SU-DHL-6 (cell line): ENCODE results near the gene DNALI1.
"Not testable (repeated sequence)": the region's sequence is repeated elsewhere in the genome, so short reads cannot be mapped to it uniquely, and the experiment has no call there.

Source experiments
- H2AFZ ChIP-seq: fragments of 200-600 bp; sonication (generic); 2 replicates; pipeline ENCODE4 v1.6.1; 2014; ENCODE audit warnings: low read depth, mild to moderate bottlenecking, moderate library complexity, mixed read lengths, antibody characterized with exemption, low read length; ENCODE audit not compliant: severe bottlenecking
- H3F3A ChIP-seq: fragments of 200-600 bp; shearing (Covaris generic); 2 replicates; pipeline ENCODE4 v1.6.0; 2016; ENCODE audit warnings: antibody characterized with exemption, mild to moderate bottlenecking; ENCODE audit not compliant: insufficient read depth
- H3K27ac ChIP-seq: fragments of 200-600 bp; sonication (generic); 2 replicates; pipeline ENCODE4 v1.5.1; 2016; ENCODE audit warnings: low read depth, mild to moderate bottlenecking, low read length, moderate library complexity, mixed read lengths
- H3K27me3 ChIP-seq: fragments of 200-600 bp; sonication (generic), shearing (Covaris generic); 2 replicates; pipeline ENCODE4 v1.6.0; 2014; ENCODE audit warnings: mild to moderate bottlenecking, low read length
- H3K36me3 ChIP-seq: fragments of 200-600 bp; sonication (generic); 2 replicates; pipeline ENCODE4 v1.6.1; 2014; ENCODE audit warnings: mild to moderate bottlenecking, low read length, mixed read lengths
- H3K4me2 ChIP-seq: fragments of 300-600, 200-600 bp; shearing (Covaris generic), sonication (generic); 2 replicates; pipeline ENCODE4 v1.6.0; 2014; ENCODE audit warnings: low read length, low read depth, mild to moderate bottlenecking; ENCODE audit not compliant: poor library complexity, severe bottlenecking
- H3K4me3 ChIP-seq: fragments of 200-600 bp; sonication (generic); 2 replicates; pipeline ENCODE4 v1.5.1; 2014; ENCODE audit warnings: antibody characterized with exemption, low read length, mild to moderate bottlenecking, mixed read lengths; ENCODE audit not compliant: insufficient read depth, poor library complexity, severe bottlenecking
- H3K79me2 ChIP-seq: fragments of 200-600 bp; sonication (generic); 2 replicates; pipeline ENCODE4 v1.6.1; 2014; ENCODE audit warnings: mild to moderate bottlenecking, low read length, moderate library complexity; ENCODE audit not compliant: insufficient read depth
- H3K9ac ChIP-seq: fragments of 200-600 bp; sonication (generic); 2 replicates; pipeline ENCODE4 v1.7.0; 2014; ENCODE audit warnings: mild to moderate bottlenecking, low read length
- H3K9me2 ChIP-seq: fragments of 200-600 bp; sonication (generic); replicated peaks from 2 replicates; pipeline ENCODE4 v1.6.1; 2014; ENCODE audit warnings: low read length; ENCODE audit not compliant: insufficient read depth
- H3K9me3 ChIP-seq: fragments of 200-600 bp; sonication (generic); 2 replicates; pipeline ENCODE4 v1.6.1; 2014; ENCODE audit warnings: low read length, mixed read lengths; ENCODE audit not compliant: insufficient read depth
- H4K20me1 ChIP-seq: fragments of 200-600 bp; sonication (generic); 2 replicates; pipeline ENCODE4 v1.6.1; 2014; ENCODE audit warnings: low read depth, mild to moderate bottlenecking, antibody characterized with exemption, low read length, moderate library complexity, mixed read lengths
- EZH2phosphoT487 ChIP-seq: fragments of 200-600 bp; sonication (generic), shearing (Covaris generic); conservative IDR thresholded peaks from 2 replicates; pipeline ENCODE4 v1.6.1; 2018; ENCODE audit warnings: mild to moderate bottlenecking, antibody characterized with exemption, low read length, moderate library complexity, mixed read lengths
- TF ChIP-seq, protein P1 (sequence below): fragments of 200-600 bp; sonication (generic); IDR thresholded peaks from one replicate; pipeline ENCODE4 v1.5.1; 2017; ENCODE audit warnings: antibody characterized with exemption, mild to moderate bottlenecking, low read length, moderate library complexity; ENCODE audit not compliant: insufficient read depth, poor library complexity, severe bottlenecking

DNALI1 gene

DNA sequence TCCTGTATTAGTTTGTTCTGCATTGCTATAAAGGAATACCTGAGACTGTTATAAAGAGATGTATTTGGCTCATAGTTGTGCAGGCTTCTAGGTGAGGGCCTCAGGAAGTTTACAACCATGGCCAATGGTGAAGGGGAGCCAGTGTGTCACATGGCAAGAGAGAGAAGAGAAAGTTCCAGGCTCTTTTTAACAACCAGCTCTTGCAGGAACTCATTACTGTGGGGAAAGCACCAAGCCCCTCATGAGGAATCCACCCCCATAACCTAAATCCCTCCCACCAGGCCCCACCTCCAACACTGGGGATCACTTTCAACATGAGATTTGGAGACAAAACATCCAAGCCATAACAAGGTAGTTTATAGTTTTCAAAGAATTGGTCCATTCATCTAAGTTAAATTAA is 37.1 kb upstream of the DNALI1 start:
- no peaks in the 10 kb centered on the region for H3K9me2 ChIP-seq
- no peaks in the 10 kb centered on the region for H3K9me3 ChIP-seq
- H3K27me3 ChIP-seq, result no peaks in the 10 kb centered on the region
- no peak overlapping the region for H3K4me3 ChIP-seq
- H3K36me3 ChIP-seq, result no peaks in the 10 kb centered on the region
- H3K79me2 ChIP-seq, result no peaks in the 10 kb centered on the region
- H3K27ac ChIP-seq, result no peak overlapping the region
- TF ChIP-seq, protein P1, sequence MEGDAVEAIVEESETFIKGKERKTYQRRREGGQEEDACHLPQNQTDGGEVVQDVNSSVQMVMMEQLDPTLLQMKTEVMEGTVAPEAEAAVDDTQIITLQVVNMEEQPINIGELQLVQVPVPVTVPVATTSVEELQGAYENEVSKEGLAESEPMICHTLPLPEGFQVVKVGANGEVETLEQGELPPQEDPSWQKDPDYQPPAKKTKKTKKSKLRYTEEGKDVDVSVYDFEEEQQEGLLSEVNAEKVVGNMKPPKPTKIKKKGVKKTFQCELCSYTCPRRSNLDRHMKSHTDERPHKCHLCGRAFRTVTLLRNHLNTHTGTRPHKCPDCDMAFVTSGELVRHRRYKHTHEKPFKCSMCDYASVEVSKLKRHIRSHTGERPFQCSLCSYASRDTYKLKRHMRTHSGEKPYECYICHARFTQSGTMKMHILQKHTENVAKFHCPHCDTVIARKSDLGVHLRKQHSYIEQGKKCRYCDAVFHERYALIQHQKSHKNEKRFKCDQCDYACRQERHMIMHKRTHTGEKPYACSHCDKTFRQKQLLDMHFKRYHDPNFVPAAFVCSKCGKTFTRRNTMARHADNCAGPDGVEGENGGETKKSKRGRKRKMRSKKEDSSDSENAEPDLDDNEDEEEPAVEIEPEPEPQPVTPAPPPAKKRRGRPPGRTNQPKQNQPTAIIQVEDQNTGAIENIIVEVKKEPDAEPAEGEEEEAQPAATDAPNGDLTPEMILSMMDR, result no peak
- no peaks in the 10 kb centered on the region for H4K20me1 ChIP-seq
- H3K4me2 ChIP-seq, result no peak overlapping the region
- H3K9ac ChIP-seq, result no peak overlapping the region
- H3F3A ChIP-seq, result no peaks in the 10 kb centered on the region
- no peak overlapping the region for H2AFZ ChIP-seq

DNA sequence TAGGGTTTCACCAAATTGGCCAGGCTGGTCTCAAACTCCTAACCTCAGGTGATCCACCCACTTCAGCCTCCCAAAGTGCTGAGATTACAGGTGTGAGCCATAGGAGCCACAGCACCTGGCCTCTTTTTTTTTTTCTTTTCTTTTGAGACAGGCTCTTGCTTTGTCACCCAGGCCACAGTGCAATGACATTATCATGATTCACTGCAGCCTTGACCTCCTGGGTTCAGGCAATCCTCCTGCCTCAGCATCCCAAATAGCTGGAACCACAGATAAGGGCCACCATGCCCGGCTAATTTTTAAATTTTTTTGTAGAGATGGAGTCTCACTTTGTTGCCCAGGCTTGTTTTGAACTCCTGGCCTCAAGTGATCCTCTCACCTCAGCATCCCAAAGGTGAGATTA is 26.9 kb upstream of the DNALI1 start:
- H3K9ac ChIP-seq, H3K9me3 ChIP-seq, H3K9me2 ChIP-seq, H3K36me3 ChIP-seq, H3K79me2 ChIP-seq, H3K4me2 ChIP-seq, H3F3A ChIP-seq, H3K27me3 ChIP-seq, H4K20me1 ChIP-seq, H3K4me3 ChIP-seq, H2AFZ ChIP-seq, H3K27ac ChIP-seq: not testable (repeated sequence)

DNA sequence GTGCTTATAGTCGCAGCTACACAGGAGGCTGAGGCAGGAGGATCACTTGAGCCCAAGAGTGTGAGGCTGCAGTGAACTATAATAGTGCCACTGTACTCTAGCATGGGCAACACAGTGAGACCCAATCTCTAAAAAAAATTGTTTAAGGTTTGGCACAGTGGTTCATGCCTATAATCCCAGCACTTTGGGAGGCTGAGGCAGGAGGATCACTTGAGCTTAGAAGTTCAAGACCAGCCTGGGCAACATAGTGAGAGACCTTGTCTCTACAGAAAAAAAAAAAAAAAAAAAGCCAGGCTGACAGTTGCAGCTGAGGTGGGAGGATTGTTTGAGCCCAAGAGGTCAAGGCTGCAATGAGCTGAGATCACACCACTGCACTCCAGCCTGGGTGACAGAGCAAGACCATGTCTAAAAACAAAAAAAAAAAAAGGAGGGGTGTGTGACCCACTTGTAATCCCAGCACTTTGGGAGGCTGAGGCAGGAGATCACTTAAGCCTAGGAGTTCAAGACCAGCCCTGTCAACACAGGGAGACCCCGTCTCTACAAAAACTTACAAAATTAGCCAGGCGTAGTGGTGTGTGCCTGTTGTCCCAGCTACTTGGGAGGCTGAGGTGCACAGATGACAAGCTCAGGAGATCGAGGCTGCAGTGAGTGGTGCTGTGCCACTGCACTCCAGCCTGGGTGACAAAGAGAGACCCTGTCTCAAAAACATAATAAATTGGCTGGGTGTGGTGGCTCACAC is 24.2 kb upstream of the DNALI1 start:
- not testable (repeated sequence) for H3K27me3 ChIP-seq, H3K4me2 ChIP-seq, H3K9me2 ChIP-seq, H3K36me3 ChIP-seq, H2AFZ ChIP-seq, H3K9ac ChIP-seq, H4K20me1 ChIP-seq, H3F3A ChIP-seq, H3K9me3 ChIP-seq, H3K4me3 ChIP-seq, H3K79me2 ChIP-seq, H3K27ac ChIP-seq

DNA sequence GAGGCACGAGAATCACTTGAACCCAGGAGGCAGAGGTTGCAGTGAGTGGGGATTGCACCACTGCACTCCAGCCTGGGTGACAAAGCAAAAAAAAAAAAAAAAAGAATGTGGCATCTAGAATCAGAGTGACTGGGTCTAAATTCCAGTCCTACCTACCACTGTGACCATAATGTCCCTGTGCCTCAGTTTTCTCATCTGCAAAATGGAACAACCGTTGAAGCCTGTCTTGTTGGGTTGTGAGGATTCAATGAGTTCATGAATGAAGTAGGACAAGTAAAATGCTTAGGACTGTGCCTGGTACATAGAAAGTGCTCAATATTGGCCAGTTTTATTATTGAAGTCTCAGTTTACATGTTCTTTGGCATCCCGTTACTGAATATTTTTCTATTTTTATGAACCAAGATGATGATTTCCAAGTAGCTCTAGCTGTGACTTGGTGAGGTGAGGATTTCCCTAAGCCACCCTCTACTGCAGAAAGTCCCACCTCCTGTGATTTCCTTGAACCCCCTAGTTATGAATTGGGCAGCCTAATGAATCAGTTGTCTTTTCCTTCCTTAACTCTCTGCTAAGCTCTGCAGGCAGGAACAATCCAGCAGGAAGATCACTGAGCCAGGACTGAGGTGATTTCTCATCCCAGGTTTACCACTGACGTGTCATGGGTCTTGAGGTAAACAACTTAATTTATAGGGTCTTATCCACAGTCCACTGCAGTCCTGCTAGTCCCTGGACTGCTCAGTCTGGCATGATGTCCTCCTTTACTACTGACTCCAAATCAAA is 23.2 kb upstream of the DNALI1 start:
- Histone ChIP-seq H3K79me2 (no peaks in the 10 kb centered on the region), H3K27me3 (no peaks in the 10 kb centered on the region), H4K20me1 (no peaks in the 10 kb centered on the region), H3K9me2 (no peaks in the 10 kb centered on the region), H3K4me2 (no peak overlapping the region), H3K9me3 (no peaks in the 10 kb centered on the region), H3K9ac (no peak overlapping the region), H3F3A (no peaks in the 10 kb centered on the region), H3K4me3 (no peak overlapping the region), H3K27ac (no peak overlapping the region), H3K36me3 (no peaks in the 10 kb centered on the region), H2AFZ (no peak overlapping the region)
- TF ChIP-seq, protein P1, result no peak
- TF ChIP-seq EZH2phosphoT487, result no peak
